Endothelial cell of umbilical vein (primary cell): ENCODE results near the gene ATP8A2. TPM values are rescaled to one million over a fixed set of nuclear protein-coding genes. Genes with fewer than 3 reads are reported as not detected.

Source experiments
- BruUV-seq: library from RNA; stranded (reverse); fragments of 400-500 nt; replicated peaks from 2 replicates; lab custom pipeline; 2021; lab: Mats Ljungman, UMichigan
- CTCF ChIA-PET: fragments of 300-600, 350-600 bp; sonication (Branson Sonifier 250); formaldehyde crosslinking; loops from one replicate; lab custom pipeline; 2021; ENCODE audit warnings: antibody characterized with exemption, inconsistent platforms; lab: Charles Lee
- POLR2A ChIA-PET: fragments of 300-600, 350-600 bp; sonication (Branson Sonifier 250); formaldehyde crosslinking; loops from one replicate; lab custom pipeline; 2021; ENCODE audit warnings: antibody characterized with exemption, inconsistent platforms; lab: Charles Lee
- DNase-seq: peaks from one replicate; pipeline ENCODE4 v3.0.0-alpha.2; 2011; ENCODE audit warnings: low read depth, low spot score
- FAIRE-seq: peaks from 2 replicates; lab custom pipeline; 2011; peaks lifted over from hg19 to GRCh38; lab: Jason Lieb, UNC
- H2AFZ ChIP-seq: 2 replicates; pipeline ENCODE4 v1.6.0; 2012; ENCODE audit warnings: low read depth, low read length, control low read depth, inconsistent platforms
- H3K27ac ChIP-seq: 2 replicates; pipeline ENCODE4 v1.5.1; 2011; ENCODE audit warnings: low read depth, mild to moderate bottlenecking, control low read depth, low read length, moderate library complexity; ENCODE audit not compliant: insufficient read depth
- H3K27me3 ChIP-seq, 2 experiments: 2 replicates each; pipeline versions ENCODE4 v1.6.0 to v1.6.1; 2011; ENCODE audit warnings: low read length in 2 of 2, mixed read lengths in 1 of 2; ENCODE audit not compliant: control insufficient read depth in 2 of 2, insufficient read depth in 2 of 2
- H3K36me3 ChIP-seq, 2 experiments: 2 replicates in 1 of 2; 3 replicates in 1 of 2; pipeline ENCODE4 v1.5.1; 2011; ENCODE audit warnings: low read length in 2 of 2, mild to moderate bottlenecking in 1 of 2, moderate library complexity in 1 of 2; ENCODE audit not compliant: control insufficient read depth in 2 of 2, insufficient read depth in 2 of 2; ENCODE audit errors: extremely low read depth in 1 of 2
- H3K4me1 ChIP-seq: 3 replicates; pipeline ENCODE4 v1.5.1; 2011; ENCODE audit warnings: mild to moderate bottlenecking, low read length; ENCODE audit not compliant: control insufficient read depth, insufficient read depth; ENCODE audit errors: extremely low read depth
- H3K4me2 ChIP-seq: 2 replicates; pipeline ENCODE4 v1.6.1; 2011; ENCODE audit warnings: low read length, control low read depth, mixed read lengths; ENCODE audit not compliant: insufficient read depth
- H3K4me3 ChIP-seq, 3 experiments: fragments of 200-600 bp in 1 of 3; sonication (generic), shearing (Covaris generic) in 1 of 3; replicated peaks in 1 of 3; 2 replicates each; pipeline ENCODE4 v1.5.1; 2011 to 2016; ENCODE audit warnings: control low read depth in 3 of 3, low read length in 3 of 3, mild to moderate bottlenecking in 2 of 3, inconsistent platforms in 1 of 3, low read depth in 1 of 3, moderate library complexity in 1 of 3; ENCODE audit not compliant: insufficient read depth in 1 of 3
- H3K79me2 ChIP-seq: 2 replicates; pipeline ENCODE4 v1.6.0; 2012; ENCODE audit warnings: low read length, inconsistent platforms; ENCODE audit not compliant: control insufficient read depth, insufficient read depth
- H3K9ac ChIP-seq: replicated peaks from 2 replicates; pipeline ENCODE3; 2011; ENCODE audit warnings: low read length, control low read depth; ENCODE audit not compliant: insufficient read depth; ENCODE audit errors: extremely low read depth
- H3K9me1 ChIP-seq: replicated peaks from 3 replicates; pipeline ENCODE4 v1.6.0; 2011; ENCODE audit warnings: mild to moderate bottlenecking, low read length; ENCODE audit not compliant: control insufficient read depth, insufficient read depth; ENCODE audit errors: extremely low read depth
- H3K9me3 ChIP-seq: replicated peaks from 2 replicates; pipeline ENCODE4 v1.5.1; 2012; ENCODE audit warnings: low read length, inconsistent platforms; ENCODE audit not compliant: control insufficient read depth, insufficient read depth
- H4K20me1 ChIP-seq: replicated peaks from 2 replicates; pipeline ENCODE3; 2011; ENCODE audit warnings: mild to moderate bottlenecking, low read length; ENCODE audit not compliant: control insufficient read depth, insufficient read depth; ENCODE audit errors: extremely low read depth
- EZH2 ChIP-seq: IDR thresholded peaks from 2 replicates; pipeline ENCODE4 v1.6.1; 2012; ENCODE audit warnings: borderline replicate concordance, low read depth, mild to moderate bottlenecking, moderate library complexity, low read length, inconsistent platforms; ENCODE audit not compliant: severe bottlenecking
- FOS ChIP-seq: IDR thresholded peaks from 2 replicates; pipeline ENCODE4 v1.6.1; 2011; ENCODE audit warnings: mild to moderate bottlenecking, low read length, moderate library complexity, borderline replicate concordance; ENCODE audit not compliant: insufficient read depth
- GATA2 ChIP-seq: IDR thresholded peaks from 2 replicates; pipeline ENCODE4 v1.7.0; 2011; ENCODE audit warnings: low read depth, mild to moderate bottlenecking, moderate library complexity, mixed read lengths, low read length; ENCODE audit not compliant: insufficient read length, insufficient read depth
- JUN ChIP-seq: IDR thresholded peaks from 2 replicates; pipeline ENCODE4 v1.6.1; 2011; ENCODE audit warnings: borderline replicate concordance, low read depth; ENCODE audit not compliant: insufficient read length, insufficient read depth
- MYC ChIP-seq: IDR thresholded peaks from one replicate; pipeline ENCODE4 v1.6.1; 2011; ENCODE audit warnings: mild to moderate bottlenecking, low read depth, low read length
- POLR2A ChIP-seq: IDR thresholded peaks from 2 replicates; pipeline ENCODE4 v1.6.1; 2012; ENCODE audit warnings: low read depth, mild to moderate bottlenecking, control low read depth, low read length
- POLR2AphosphoS5 ChIP-seq: IDR thresholded peaks from 2 replicates; pipeline ENCODE4 v1.6.1; 2012; ENCODE audit warnings: low read depth, mild to moderate bottlenecking, control low read depth, low read length, moderate library complexity; ENCODE audit not compliant: insufficient read depth
- dilution Hi-C: fragments of 300-500 bp; cut with MboI; formaldehyde crosslinking; loops from one replicate; pipeline ENCODE4 v1.15.0; 2019; ENCODE audit warnings: low sequenced_read_pairs; ENCODE audit not compliant: extremely low pct_ligation_motif_present
- intact Hi-C: fragments of 100-400 bp; cut with micrococcal nuclease; formaldehyde crosslinking; loops from one replicate; pipeline ENCODE4 v1.10.0; 2022
- polyA plus RNA-seq, 4 experiments: library from polyadenylated mRNA; depleted of rRNA in 3 of 4; stranded (reverse) in 3 of 4; unstranded in 1 of 4; fragments of >200 nt; gene quantifications; 2 replicates each; pipeline versions ENCODE4 v1.2.1 to v1.2.3, GENCODE V29; 2011 to 2012; ENCODE audit warnings: missing spikeins in 1 of 4
- total RNA-seq: library from RNA; stranded (reverse); gene quantifications from 2 replicates; pipeline ENCODE4 v1.2.3, GENCODE V29; 2021
- TF ChIP-seq, protein P1 (sequence below), 2 donors: IDR thresholded peaks; 1 replicate in 1 of 2; 2 replicates in 1 of 2; pipeline ENCODE4 v1.5.1; 2011; ENCODE audit warnings: low read length in 2 of 2, mild to moderate bottlenecking in 2 of 2, moderate library complexity in 2 of 2, control low read depth in 1 of 2, inconsistent platforms in 1 of 2, low read depth in 1 of 2; ENCODE audit not compliant: insufficient read depth in 1 of 2; ENCODE audit errors: extremely low read depth in 1 of 2
- TF ChIP-seq, protein P2 (sequence below): IDR thresholded peaks from 2 replicates; pipeline ENCODE4 v1.6.1; 2011; ENCODE audit not compliant: insufficient read depth, insufficient read length

ATP8A2 gene
- total and polyA plus RNA-seq, 2 donors (not counting 3 experiments of a cell fraction or from before 2014, with no cell fraction given) = 0.11 to 0.49 TPM

DNA sequence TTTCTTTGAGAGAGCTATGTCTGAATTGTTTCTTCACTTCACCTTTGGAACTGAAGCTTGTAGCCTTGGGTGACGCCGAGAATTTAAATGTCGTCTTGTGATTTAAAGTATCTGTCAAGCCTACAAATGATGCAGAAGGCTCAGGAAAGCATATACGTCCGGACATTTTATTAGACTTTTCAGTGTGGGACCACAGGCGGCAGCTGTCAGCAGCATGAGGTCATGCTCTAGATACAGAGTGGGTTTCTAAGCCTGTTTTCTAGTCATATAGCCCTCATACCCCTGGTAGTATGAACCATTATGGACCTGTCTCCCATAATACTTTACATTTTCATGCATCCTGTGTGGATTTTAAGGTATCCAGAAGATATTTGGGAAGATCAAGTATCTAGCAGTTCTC is 212.3 kb downstream of the ATP8A2 start:
- no peaks in the 10 kb centered on the region for H3K9me3 ChIP-seq
- H2AFZ ChIP-seq = no peak overlapping the region
- FAIRE-seq (no peak), DNase-seq (no peak)
- dilution Hi-C loops = no loop called here
- H3K4me2 ChIP-seq = no peak overlapping the region
- no peaks in the 10 kb centered on the region for H3K9me1 ChIP-seq
- H3K9ac ChIP-seq = no peak overlapping the region
- H3K27me3 ChIP-seq = no peaks in the 10 kb centered on the region
- BruUV-seq = no TSS peak
- POLR2A ChIA-PET = no interaction called here
- H3K27ac ChIP-seq = no peak overlapping the region
- no peaks in the 10 kb centered on the region for H3K4me1 ChIP-seq
- no peaks in the 10 kb centered on the region for H3K79me2 ChIP-seq
- no peaks in the 10 kb centered on the region for H4K20me1 ChIP-seq
- no peak overlapping the region for H3K4me3 ChIP-seq
- intact Hi-C loops = no loop called here
- TF ChIP-seq JUN (no peak), FOS (no peak), MYC (no peak), EZH2 (no peak), POLR2AphosphoS5 (no peak), POLR2A (no peak), GATA2 (no peak)
- TF ChIP-seq, protein P1, sequence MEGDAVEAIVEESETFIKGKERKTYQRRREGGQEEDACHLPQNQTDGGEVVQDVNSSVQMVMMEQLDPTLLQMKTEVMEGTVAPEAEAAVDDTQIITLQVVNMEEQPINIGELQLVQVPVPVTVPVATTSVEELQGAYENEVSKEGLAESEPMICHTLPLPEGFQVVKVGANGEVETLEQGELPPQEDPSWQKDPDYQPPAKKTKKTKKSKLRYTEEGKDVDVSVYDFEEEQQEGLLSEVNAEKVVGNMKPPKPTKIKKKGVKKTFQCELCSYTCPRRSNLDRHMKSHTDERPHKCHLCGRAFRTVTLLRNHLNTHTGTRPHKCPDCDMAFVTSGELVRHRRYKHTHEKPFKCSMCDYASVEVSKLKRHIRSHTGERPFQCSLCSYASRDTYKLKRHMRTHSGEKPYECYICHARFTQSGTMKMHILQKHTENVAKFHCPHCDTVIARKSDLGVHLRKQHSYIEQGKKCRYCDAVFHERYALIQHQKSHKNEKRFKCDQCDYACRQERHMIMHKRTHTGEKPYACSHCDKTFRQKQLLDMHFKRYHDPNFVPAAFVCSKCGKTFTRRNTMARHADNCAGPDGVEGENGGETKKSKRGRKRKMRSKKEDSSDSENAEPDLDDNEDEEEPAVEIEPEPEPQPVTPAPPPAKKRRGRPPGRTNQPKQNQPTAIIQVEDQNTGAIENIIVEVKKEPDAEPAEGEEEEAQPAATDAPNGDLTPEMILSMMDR (IDR thresholded peaks at IDR 0.05; ENCODE audit: extremely low read depth in 1 of 2, insufficient read depth in 1 of 2, low read depth in 1 of 2, low read length in 2 of 2) = no peak
- TF ChIP-seq, protein P2, sequence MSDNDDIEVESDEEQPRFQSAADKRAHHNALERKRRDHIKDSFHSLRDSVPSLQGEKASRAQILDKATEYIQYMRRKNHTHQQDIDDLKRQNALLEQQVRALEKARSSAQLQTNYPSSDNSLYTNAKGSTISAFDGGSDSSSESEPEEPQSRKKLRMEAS = no peak
- CTCF ChIA-PET = interaction anchor here (1.0 to 2.2 kb wide), 2 partner anchors 10 to 475 kb away, joined by 3 to 7 read pairs; no protein-coding TSS in a partner anchor
- H3K36me3 ChIP-seq = no peaks in the 10 kb centered on the region
